ENCODE results near the gene RGL3.
"Not testable (repeated sequence)": the region's sequence is repeated elsewhere in the genome, so short reads cannot be mapped to it uniquely, and the experiment has no call there.

The RGL3 gene

GRCh38 chr19:11356676-11357550 is 62.2 kb downstream of the RGL3 start:
- no peak for DNase-seq

GRCh38 chr19:11356074-11356397 is 63.1 kb downstream of the RGL3 start:
- DNase-seq: no peak

GRCh38 chr19:11355160-11356073 is 63.7 kb downstream of the RGL3 start, which contains the start of gene PLPPR2:
Gene PLPPR2, plus strand, starts transcription at chr19:11355432. Its CDS starts 2,242 bp downstream, at chr19:11357674.
- peak; percentile 79 for DNase-seq

GRCh38 chr19:11354102-11354501 is 65.0 kb downstream of the RGL3 start:
- not testable (repeated sequence) for DNase-seq

- DNase-seq: no peak
These were observed 69.9 kb downstream of the RGL3 start for GRCh38 chr19:11349171-11349570.

GRCh38 chr19:11347546-11348039 is 71.5 kb downstream of the RGL3 start:
- no peak for DNase-seq

- DNase-seq: peak; percentile 99
These were observed 72.8 kb downstream of the RGL3 start, which contains the start of the genes CCDC159 and TMEM205 for GRCh38 chr19:11346104-11346940. Gene CCDC159, plus strand, starts transcription at chr19:11346519. Its CDS starts 88 bp downstream, at chr19:11346607. Gene TMEM205, minus strand, starts transcription at chr19:11346268. Its CDS starts 649 bp downstream, at chr19:11345619.

- DNase-seq: no peak
These were observed 73.9 kb downstream of the RGL3 start for GRCh38 chr19:11345122-11345803.

All from activated CD4-positive, alpha-beta T cell treated with anti-CD3 and anti-CD28 coated beads, Interleukin-2, amount 50 U/mL, for 4 hours (primary cell).